Measurements from ENCODE around the gene NRTN. TPM values are rescaled to one million over a fixed set of nuclear protein-coding genes. Genes with fewer than 3 reads are reported as not detected.
"Not testable (repeated sequence)": the region's sequence is repeated elsewhere in the genome, so short reads cannot be mapped to it uniquely, and the experiment has no call there.

Gene NRTN
- total RNA-seq, 1 donor from 2014 or later: 1.3 TPM

DNA sequence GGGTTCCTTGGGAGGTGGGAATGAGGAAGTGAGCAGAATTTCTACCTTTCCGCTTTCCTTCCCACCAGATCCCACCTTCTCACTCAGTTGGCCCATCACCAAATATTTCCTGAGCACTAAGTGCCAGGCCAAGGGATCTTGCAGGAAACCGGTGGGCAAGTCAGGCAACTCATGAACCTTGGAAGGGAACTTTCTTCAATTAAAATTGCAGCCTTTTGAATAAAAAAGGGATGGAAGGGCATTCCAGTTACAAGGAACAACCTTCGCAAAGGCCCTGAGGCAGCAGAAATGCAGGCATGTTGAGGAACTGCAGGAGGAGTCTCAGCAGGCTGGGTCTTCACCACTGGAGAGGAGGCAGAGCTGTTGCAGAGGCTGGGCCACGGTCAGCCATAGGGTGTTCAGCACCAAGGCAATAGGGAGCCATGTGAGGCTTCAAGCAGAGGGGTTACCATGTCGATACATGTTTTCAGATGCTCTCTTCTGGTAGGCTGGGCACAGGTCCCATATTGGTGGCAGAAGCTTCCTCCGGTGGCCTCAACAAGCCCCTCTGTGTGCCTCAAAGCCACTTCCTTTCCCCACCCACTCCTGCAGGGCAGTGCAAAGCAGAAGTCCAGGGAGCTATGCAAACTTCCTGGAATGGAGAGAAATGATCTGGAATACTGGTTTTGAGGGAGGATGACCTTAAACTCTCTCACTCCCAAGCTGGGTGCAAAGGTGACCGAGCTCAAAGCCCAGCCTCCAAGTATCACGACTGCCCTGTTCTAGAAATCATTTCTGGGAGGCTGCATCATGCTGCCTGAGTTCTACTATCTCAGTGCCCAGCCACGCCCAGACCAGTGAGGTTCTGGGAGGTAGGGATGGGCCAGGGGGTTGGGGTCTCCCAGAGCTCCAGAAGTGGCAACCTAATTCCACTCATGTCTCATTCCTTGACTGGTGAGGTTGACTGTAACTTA lies 34.5 kb downstream of the NRTN start, which contains the start of gene FUT6:
Gene FUT6 (minus strand): TSS at position 638 of the 953 bp plus-strand sequence. CDS start 7,135 bp downstream, outside the sequence.
- TF ChIP-seq, protein P1, sequence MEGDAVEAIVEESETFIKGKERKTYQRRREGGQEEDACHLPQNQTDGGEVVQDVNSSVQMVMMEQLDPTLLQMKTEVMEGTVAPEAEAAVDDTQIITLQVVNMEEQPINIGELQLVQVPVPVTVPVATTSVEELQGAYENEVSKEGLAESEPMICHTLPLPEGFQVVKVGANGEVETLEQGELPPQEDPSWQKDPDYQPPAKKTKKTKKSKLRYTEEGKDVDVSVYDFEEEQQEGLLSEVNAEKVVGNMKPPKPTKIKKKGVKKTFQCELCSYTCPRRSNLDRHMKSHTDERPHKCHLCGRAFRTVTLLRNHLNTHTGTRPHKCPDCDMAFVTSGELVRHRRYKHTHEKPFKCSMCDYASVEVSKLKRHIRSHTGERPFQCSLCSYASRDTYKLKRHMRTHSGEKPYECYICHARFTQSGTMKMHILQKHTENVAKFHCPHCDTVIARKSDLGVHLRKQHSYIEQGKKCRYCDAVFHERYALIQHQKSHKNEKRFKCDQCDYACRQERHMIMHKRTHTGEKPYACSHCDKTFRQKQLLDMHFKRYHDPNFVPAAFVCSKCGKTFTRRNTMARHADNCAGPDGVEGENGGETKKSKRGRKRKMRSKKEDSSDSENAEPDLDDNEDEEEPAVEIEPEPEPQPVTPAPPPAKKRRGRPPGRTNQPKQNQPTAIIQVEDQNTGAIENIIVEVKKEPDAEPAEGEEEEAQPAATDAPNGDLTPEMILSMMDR (IDR thresholded peaks at IDR 0.05; ENCODE audit: insufficient read depth, low read length, severe bottlenecking): no peak
- Histone ChIP-seq H3K27me3 (ENCODE audit: control insufficient read depth, insufficient read depth, low read length) (no peaks in the 10 kb centered on the region), H3K36me3 (ENCODE audit: control insufficient read depth, insufficient read depth, low read length) (no peaks in the 10 kb centered on the region), H3K4me3 (ENCODE audit: low read depth, low read length) (no peak within 1 kb of the TSS)
- FAIRE-seq: no peak
- DNase-seq (ENCODE audit: low read depth): no peak

DNA sequence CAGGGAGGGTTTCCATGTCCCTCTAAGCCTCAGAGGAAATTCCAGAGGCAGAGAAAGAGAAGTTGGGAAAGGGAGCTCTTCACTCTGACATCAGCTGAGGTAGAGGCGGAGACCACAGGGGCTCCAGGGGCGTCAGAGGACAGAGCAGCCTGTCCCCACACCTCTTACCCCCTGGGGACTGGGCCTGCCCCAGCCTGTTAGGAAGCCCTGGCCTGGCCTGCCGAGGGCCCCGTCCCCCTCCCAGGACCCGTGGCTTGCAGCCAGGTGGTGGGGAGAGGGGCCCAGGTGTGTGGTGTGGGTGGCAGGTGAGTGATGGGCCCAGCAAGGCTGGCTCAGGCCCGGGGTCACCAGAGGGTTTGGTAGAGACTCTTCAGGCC lies 36.9 kb downstream of the NRTN start:
- H3K4me3 ChIP-seq (ENCODE audit: low read depth, low read length); H3K27me3 ChIP-seq (ENCODE audit: control insufficient read depth, insufficient read depth, low read length); FAIRE-seq; DNase-seq (ENCODE audit: low read depth); H3K36me3 ChIP-seq (ENCODE audit: control insufficient read depth, insufficient read depth, low read length): not testable (repeated sequence)

DNA sequence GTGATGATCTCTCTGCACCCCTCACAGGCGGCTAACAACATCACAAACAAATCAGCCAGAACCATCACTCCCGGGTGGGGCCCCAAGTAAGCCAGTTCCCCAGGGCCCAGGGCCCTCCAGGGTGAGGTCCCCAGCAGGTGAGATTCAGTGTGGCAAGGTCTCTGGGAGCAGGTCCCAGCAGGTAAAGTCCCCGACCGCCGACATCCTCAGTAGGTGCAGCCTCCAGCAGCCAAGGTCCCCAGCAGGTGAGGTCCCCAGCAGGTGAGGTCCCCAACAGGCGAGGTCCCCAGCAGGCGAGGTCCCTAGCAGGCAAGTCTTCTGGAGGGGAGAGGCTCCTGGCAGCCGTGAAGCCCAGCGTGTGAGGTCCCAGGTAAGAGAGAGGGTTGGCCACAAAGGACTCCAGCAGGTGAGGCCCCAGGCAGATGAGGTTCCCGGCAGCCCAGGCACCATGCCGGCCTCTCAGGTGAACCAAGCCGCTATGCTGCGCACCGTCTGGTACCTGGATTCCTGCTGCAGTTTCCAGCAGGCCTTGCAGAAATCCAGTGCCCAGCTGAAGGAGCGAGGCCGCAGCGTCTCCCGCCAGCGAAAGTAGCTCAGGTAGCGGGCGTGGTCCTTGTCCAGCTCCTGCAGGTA lies 38.5 kb downstream of the NRTN start:
- no peak for FAIRE-seq
- TF ChIP-seq, protein P1 (IDR thresholded peaks at IDR 0.05; ENCODE audit: insufficient read depth, low read length, severe bottlenecking): no peak

DNA sequence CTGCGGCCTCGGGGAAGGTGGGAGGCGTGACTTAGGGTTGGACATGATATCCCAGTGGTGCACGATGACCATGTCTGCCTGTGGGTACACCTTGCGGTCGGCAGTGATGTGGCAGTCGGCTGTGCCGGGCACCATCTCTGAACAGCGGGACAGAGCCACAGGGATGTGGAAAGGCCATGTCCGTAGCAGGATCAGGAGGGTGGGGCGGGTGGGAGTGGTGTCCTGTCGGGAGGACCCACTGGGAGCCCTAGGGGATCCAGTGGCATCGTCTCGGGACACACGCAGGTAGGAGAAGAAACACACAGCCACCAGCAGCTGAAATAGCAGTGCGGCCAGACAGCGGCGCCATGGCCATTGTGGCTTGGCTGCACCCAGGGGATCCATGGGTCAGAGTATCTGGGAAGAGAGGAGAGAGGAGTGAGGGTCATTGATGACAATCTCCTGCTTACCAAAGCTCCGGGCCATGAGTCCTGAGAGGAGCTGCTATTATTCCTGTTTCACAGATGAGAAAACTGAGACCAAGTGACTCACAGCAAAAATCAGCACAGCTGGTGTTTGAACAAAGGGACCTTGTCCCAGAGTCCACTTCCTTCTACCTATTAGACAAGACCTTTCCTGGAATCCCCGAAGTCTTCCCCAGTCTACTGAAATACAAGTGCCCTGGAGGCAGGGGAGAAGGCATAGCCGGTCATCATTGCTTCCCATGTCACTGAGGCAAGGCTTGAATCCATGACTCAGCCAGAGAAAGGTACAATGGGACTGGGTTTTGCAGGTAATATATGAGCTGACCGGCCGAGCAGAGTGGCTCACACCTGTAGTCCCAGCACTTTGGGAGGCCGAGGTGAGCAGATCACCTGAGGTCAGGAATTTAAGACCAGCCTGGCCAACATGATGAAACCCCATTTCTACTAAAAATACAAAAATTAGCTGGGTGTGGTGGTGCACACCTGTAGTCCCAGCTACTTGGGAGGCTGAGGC lies 39.9 kb downstream of the NRTN start:
- no peak for DNase-seq (ENCODE audit: low read depth)
- TF ChIP-seq, protein P1 (IDR thresholded peaks at IDR 0.05; ENCODE audit: insufficient read depth, low read length, severe bottlenecking): no peak
- H3K27me3 ChIP-seq (ENCODE audit: control insufficient read depth, insufficient read depth, low read length): no peaks in the 10 kb centered on the region
- no peak overlapping the region for H3K4me3 ChIP-seq (ENCODE audit: low read depth, low read length)
- H3K36me3 ChIP-seq (ENCODE audit: control insufficient read depth, insufficient read depth, low read length): no peaks in the 10 kb centered on the region
- FAIRE-seq: peak; percentile 79

More for the DNA sequence above, 38.5 kb downstream of the NRTN start:
- H3K27me3 ChIP-seq (ENCODE audit: control insufficient read depth, insufficient read depth, low read length): no peaks in the 10 kb centered on the region
- H3K36me3 ChIP-seq (ENCODE audit: control insufficient read depth, insufficient read depth, low read length): no peaks in the 10 kb centered on the region
- no peak overlapping the region for H3K4me3 ChIP-seq (ENCODE audit: low read depth, low read length)
- no peak for DNase-seq (ENCODE audit: low read depth)

DNA sequence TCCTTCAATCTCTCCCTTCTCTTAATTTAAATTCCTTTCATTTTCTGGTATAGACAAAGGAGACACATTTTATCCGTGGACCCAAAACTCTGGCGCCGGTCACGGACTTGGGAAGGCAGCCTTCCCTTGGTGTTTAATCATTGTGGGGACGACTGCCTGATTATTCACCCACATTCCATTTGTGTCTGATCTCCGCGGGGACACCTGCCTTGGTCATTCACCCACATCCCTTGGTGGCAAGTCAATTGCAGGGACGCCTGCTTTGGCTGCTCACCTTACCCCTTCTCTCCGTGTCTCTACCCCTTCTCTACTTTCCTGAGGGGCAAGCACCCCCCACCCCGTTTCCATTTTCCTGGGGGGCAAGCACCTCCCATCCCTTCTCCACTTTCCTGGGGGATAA lies 43.0 kb downstream of the NRTN start:
- DNase-seq (ENCODE audit: low read depth); H3K4me3 ChIP-seq (ENCODE audit: low read depth, low read length); FAIRE-seq; H3K36me3 ChIP-seq (ENCODE audit: control insufficient read depth, insufficient read depth, low read length); H3K27me3 ChIP-seq (ENCODE audit: control insufficient read depth, insufficient read depth, low read length): not testable (repeated sequence)

DNA sequence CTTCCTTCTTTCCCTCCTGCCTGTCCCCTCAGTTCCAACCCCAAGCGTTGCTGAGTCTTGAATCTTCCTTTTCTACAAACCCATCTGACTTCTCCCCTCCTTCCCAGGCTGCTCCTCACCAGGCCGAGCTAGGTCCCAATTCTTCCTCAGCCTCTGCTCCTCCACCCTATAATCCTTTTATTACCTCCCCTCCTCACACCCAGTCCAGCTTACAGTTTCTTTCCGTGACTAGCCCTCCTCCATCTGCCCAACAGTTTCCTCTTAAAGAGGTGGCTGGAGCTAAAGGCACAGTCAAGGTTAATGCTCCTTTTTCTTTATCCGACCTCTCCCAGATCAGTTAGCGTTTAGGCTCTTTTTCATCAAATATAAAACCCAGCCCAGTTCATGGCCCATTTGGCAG lies 43.8 kb downstream of the NRTN start:
- FAIRE-seq; H3K4me3 ChIP-seq (ENCODE audit: low read depth, low read length); H3K36me3 ChIP-seq (ENCODE audit: control insufficient read depth, insufficient read depth, low read length); H3K27me3 ChIP-seq (ENCODE audit: control insufficient read depth, insufficient read depth, low read length); DNase-seq (ENCODE audit: low read depth): not testable (repeated sequence)
